ENCODE data around the gene RDX. TPM values are rescaled to one million over a fixed set of nuclear protein-coding genes. Genes with fewer than 3 reads are reported as not detected.

The RDX gene
- total and polyA plus RNA-seq, 10 of the 15 experiments (the other 5 are each of a cell fraction or from before 2014, with no cell fraction given) = 24.6 to 62.2 (median 47.8) TPM

- ChIA-PET CTCF (interaction anchor here (0.9 to 2.2 kb wide), 9 partner anchors 9 to 128 kb away, joined by 4 to 11 read pairs (median 5); no protein-coding TSS in a partner anchor), RAD21 (ENCODE audit: unreplicated experiment) (interaction anchor here (1.0 kb wide), 1 partner anchor 304 kb away, joined by 3 read pairs; no protein-coding TSS in a partner anchor), SMC1A (ENCODE audit: uncharacterized antibody, unreplicated experiment) (interaction anchor here (0.9 to 2.1 kb wide), 7 partner anchors 16 to 311 kb away, joined by 3 to 7 read pairs (median 3); no protein-coding TSS in a partner anchor), POLR2A (interaction anchor here (0.7 kb wide), 1 partner anchor 99 kb away, joined by 4 read pairs; no protein-coding TSS in a partner anchor)
- Histone ChIP-seq H3K36me3 (ENCODE audit: control insufficient read depth in 2 of 2, insufficient read depth in 2 of 2, low read length in 1 of 2) (peaks cover 11 to 35% of the 10 kb centered on the region in 2 experiments), H3K79me2 (ENCODE audit: control insufficient read depth, insufficient read depth, low read length) (no peaks in the 10 kb centered on the region), H3K4me3 (no peak overlapping the region), H3K9ac (ENCODE audit: control insufficient read depth, insufficient read depth, low read length) (no peak overlapping the region), H3K27me3 (replicated peaks in 1 of 2; ENCODE audit: control insufficient read depth in 2 of 2, insufficient read depth in 2 of 2, low read length in 1 of 2) (no peaks in the 10 kb centered on the region), H4K20me1 (ENCODE audit: control insufficient read depth, insufficient read depth) (no peaks in the 10 kb centered on the region), H3K4me2 (ENCODE audit: control insufficient read depth, insufficient read depth) (no peak overlapping the region), H3K9me3 (replicated peaks; ENCODE audit: control insufficient read depth, insufficient read depth, low read length) (no peaks in the 10 kb centered on the region), H2AFZ (ENCODE audit: control insufficient read depth, low read depth, low read length) (no peak overlapping the region), H3K27ac (ENCODE audit: control insufficient read depth, insufficient read depth) (no peak overlapping the region), H3K4me1 (ENCODE audit: control insufficient read depth, insufficient read depth, low read length) (no peaks in the 10 kb centered on the region)
- ATAC-seq = no peak
- TF ChIP-seq NFYB (IDR thresholded peaks at IDR 0.05; ENCODE audit: insufficient read depth, low read depth, low read length) (no peak), BCL11A (IDR thresholded peaks at IDR 0.05; ENCODE audit: low read depth, low read length) (no peak), IKZF2 (IDR thresholded peaks at IDR 0.05) (no peak), BRCA1 (IDR thresholded peaks at IDR 0.05; ENCODE audit: low read depth, low read length) (no peak), EZH2 (IDR thresholded peaks at IDR 0.05; ENCODE audit: borderline replicate concordance, control insufficient read depth, low read depth, low read length) (no peak), DPF2 (IDR thresholded peaks at IDR 0.05) (no peak), HDAC6 (IDR thresholded peaks at IDR 0.05; ENCODE audit: unreplicated experiment) (no peak), ESRRA (IDR thresholded peaks at IDR 0.05; ENCODE audit: low read length) (no peak)
- no TSS peak for BruUV-seq (replicated peaks)
- in situ Hi-C loops (cut with MboI) = no loop called here
- no peak for FAIRE-seq
- 97% methylated on average over 2 of the region's 2 CpGs for WGBS (ENCODE audit: insufficient coverage, insufficient replicate concordance, low lambda C conversion rate, missing lambda C conversion rate)
- DNase-seq (ENCODE audit: low read depth, low spot score) = no peak
- intact Hi-C loops (cut with micrococcal nuclease; ENCODE audit: unreplicated experiment) = no loop called here
These were observed 46.2 kb downstream of the RDX start for GRCh38 chr11:110250168-110250567.
